OCI-LY1 (cell line): ENCODE data around the gene NELL1.

Experiments used
- H2AFZ ChIP-seq: fragments of 200-600 bp; sonication (generic), shearing (Covaris generic); 2 replicates; pipeline ENCODE4 v1.6.0; 2014; ENCODE audit warnings: antibody characterized with exemption, mild to moderate bottlenecking, low read length
- H3F3A ChIP-seq: fragments of 200-600 bp; sonication (generic), shearing (Covaris generic); 2 replicates; pipeline ENCODE4 v1.6.0; 2014; ENCODE audit warnings: mild to moderate bottlenecking, antibody characterized with exemption, low read length, moderate library complexity; ENCODE audit not compliant: insufficient read depth
- H3K27ac ChIP-seq: fragments of 200-600 bp; sonication (generic); 2 replicates; pipeline ENCODE4 v1.5.1; 2014; ENCODE audit warnings: low read length, mixed run types, mild to moderate bottlenecking, low read depth; ENCODE audit not compliant: poor library complexity, severe bottlenecking
- H3K27me3 ChIP-seq: fragments of 200-600 bp; sonication (generic); 2 replicates; pipeline ENCODE4 v1.6.0; 2014; ENCODE audit warnings: antibody characterized with exemption, mild to moderate bottlenecking, low read length, moderate library complexity; ENCODE audit not compliant: insufficient read depth
- H3K36me3 ChIP-seq: fragments of 200-600 bp; sonication (generic); 2 replicates; pipeline ENCODE4 v1.6.1; 2014; ENCODE audit warnings: mild to moderate bottlenecking, antibody characterized with exemption, low read length, moderate library complexity, mixed read lengths; ENCODE audit not compliant: insufficient read depth
- H3K4me1 ChIP-seq: fragments of 200-600 bp; sonication (generic); 2 replicates; pipeline ENCODE4 v1.5.1; 2014; ENCODE audit warnings: mild to moderate bottlenecking, low read length, moderate library complexity; ENCODE audit not compliant: insufficient read depth, severe bottlenecking
- H3K4me2 ChIP-seq: fragments of 200-600 bp; sonication (generic), shearing (Covaris generic); 2 replicates; pipeline ENCODE4 v1.6.1; 2014; ENCODE audit warnings: low read length
- H3K4me3 ChIP-seq: fragments of 200-600 bp; sonication (generic); 2 replicates; pipeline ENCODE4 v1.5.1; 2014; ENCODE audit warnings: low read length, low read depth, mild to moderate bottlenecking, mixed read lengths; ENCODE audit not compliant: poor library complexity, severe bottlenecking
- H3K79me2 ChIP-seq: fragments of 200-600 bp; shearing (Covaris generic); 2 replicates; pipeline ENCODE4 v1.6.1; 2016; ENCODE audit warnings: mixed run types, low read length, mixed read lengths; ENCODE audit not compliant: insufficient read depth
- H3K9ac ChIP-seq: fragments of 200-600 bp; sonication (generic), shearing (Covaris generic); 2 replicates; pipeline ENCODE4 v1.6.1; 2014; ENCODE audit warnings: mild to moderate bottlenecking, low read length, mixed read lengths
- H3K9me2 ChIP-seq: fragments of 200-600 bp; sonication (generic), shearing (Covaris generic); 2 replicates; pipeline ENCODE4 v1.6.1; 2014; ENCODE audit warnings: low read depth, mild to moderate bottlenecking, low read length, mixed read lengths
- H3K9me3 ChIP-seq: fragments of 200-600 bp; shearing (Covaris generic); 2 replicates; pipeline ENCODE4 v1.6.1; 2014; ENCODE audit warnings: low read length, mixed read lengths
- H4K20me1 ChIP-seq: fragments of 200-600 bp; sonication (generic), shearing (Covaris generic); 2 replicates; pipeline ENCODE4 v1.6.0; 2016; ENCODE audit warnings: mild to moderate bottlenecking, low read length; ENCODE audit not compliant: insufficient read depth
- EZH2 ChIP-seq: fragments of 200-600 bp; sonication (generic), shearing (Covaris generic); IDR thresholded peaks from 2 replicates; pipeline ENCODE4 v1.8.0; 2017; ENCODE audit warnings: borderline replicate concordance, mixed run types, mild to moderate bottlenecking, antibody characterized with exemption, low read length, moderate library complexity, mixed read lengths
- TF ChIP-seq, protein P1 (sequence below): fragments of 200-600 bp; sonication (generic), shearing (Covaris generic); IDR thresholded peaks from 2 replicates; pipeline ENCODE4 v1.5.1; 2017; ENCODE audit warnings: mild to moderate bottlenecking, antibody characterized with exemption, low read length, moderate library complexity, mixed read lengths

Gene NELL1

DNA sequence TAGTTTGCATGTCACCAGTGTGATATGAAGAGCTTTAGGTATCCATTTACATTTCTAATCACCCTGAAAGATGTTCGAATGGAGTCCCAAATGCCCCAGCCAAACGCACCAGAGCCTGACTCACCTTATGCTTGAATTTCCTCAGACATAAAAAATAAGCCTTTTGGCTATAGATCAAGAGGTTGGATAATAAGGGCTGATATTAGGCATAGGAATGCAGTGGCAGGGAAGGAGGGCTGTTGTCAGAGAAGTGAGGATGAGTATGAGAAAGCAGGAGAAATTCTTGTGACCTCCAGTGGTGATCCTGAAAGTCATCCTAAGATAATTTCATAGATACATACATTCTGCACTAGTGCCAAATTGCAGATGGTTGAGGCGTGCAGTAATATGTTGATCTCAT is 264.6 kb downstream of the NELL1 start:
- Histone ChIP-seq H3K9me3 (no peaks in the 10 kb centered on the region), H3K4me2 (no peak overlapping the region), H2AFZ (no peak overlapping the region)

DNA sequence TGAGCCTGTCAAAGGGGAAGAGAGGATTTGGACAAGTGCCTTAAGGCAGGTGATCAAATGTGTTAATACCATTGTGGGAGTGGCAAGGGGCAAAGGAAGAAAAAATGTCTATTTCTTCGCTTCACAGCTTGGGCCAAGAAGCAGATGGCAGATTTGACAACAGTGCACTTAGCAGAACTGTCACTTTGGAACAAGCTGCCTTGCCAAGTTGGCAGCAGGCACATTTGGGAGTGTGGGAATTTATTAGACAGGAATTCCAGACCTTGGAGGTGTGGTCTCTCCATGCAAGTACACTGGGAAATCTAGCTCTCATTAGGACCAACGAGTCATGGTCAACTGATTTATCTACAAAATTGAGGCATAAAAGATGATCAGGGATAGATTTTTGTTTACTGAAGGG is 265.1 kb downstream of the NELL1 start:
- TF ChIP-seq, protein P1, sequence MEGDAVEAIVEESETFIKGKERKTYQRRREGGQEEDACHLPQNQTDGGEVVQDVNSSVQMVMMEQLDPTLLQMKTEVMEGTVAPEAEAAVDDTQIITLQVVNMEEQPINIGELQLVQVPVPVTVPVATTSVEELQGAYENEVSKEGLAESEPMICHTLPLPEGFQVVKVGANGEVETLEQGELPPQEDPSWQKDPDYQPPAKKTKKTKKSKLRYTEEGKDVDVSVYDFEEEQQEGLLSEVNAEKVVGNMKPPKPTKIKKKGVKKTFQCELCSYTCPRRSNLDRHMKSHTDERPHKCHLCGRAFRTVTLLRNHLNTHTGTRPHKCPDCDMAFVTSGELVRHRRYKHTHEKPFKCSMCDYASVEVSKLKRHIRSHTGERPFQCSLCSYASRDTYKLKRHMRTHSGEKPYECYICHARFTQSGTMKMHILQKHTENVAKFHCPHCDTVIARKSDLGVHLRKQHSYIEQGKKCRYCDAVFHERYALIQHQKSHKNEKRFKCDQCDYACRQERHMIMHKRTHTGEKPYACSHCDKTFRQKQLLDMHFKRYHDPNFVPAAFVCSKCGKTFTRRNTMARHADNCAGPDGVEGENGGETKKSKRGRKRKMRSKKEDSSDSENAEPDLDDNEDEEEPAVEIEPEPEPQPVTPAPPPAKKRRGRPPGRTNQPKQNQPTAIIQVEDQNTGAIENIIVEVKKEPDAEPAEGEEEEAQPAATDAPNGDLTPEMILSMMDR: no peak
- TF ChIP-seq EZH2: no peak

More for the DNA sequence above, 264.6 kb downstream of the NELL1 start:
- Histone ChIP-seq H3F3A (no peaks in the 10 kb centered on the region), H4K20me1 (no peaks in the 10 kb centered on the region), H3K79me2 (no peaks in the 10 kb centered on the region), H3K27ac (no peak overlapping the region), H3K4me3 (no peak overlapping the region), H3K9me2 (no peaks in the 10 kb centered on the region), H3K9ac (no peak overlapping the region), H3K27me3 (no peaks in the 10 kb centered on the region), H3K4me1 (no peaks in the 10 kb centered on the region), H3K36me3 (no peaks in the 10 kb centered on the region)
- TF ChIP-seq, protein P1: no peak
- TF ChIP-seq EZH2: no peak

DNA sequence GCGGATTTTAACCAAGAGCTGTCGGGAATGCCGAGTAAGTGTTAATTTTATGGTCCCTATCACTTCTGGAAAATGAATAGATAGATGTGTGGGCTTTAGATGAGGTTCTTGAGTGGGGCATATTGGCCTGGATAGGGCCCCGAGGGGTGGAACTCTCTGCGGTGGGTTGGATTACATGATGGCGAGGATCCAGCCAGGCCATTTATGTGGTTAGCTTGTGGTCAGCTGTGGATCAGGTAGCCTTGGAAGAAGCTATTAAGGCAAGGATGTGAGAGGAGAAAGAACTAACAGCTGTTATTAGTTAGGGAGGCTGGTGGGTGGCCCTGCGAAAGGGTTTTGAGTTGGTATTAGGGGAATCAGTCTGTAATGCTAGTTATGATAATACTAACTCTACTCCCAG is 268.4 kb downstream of the NELL1 start:
- Histone ChIP-seq H3K79me2 (no peaks in the 10 kb centered on the region), H2AFZ (no peak overlapping the region), H3K27me3 (no peaks in the 10 kb centered on the region), H3K4me3 (no peak overlapping the region), H3K36me3 (no peaks in the 10 kb centered on the region), H3K4me1 (no peaks in the 10 kb centered on the region), H3F3A (no peaks in the 10 kb centered on the region), H4K20me1 (no peaks in the 10 kb centered on the region), H3K9ac (no peak overlapping the region), H3K9me2 (no peaks in the 10 kb centered on the region), H3K4me2 (no peak overlapping the region), H3K27ac (no peak overlapping the region), H3K9me3 (no peaks in the 10 kb centered on the region)
- TF ChIP-seq EZH2: no peak
- TF ChIP-seq, protein P1: no peak

More for the DNA sequence above, 265.1 kb downstream of the NELL1 start:
- Histone ChIP-seq H3K4me1 (no peaks in the 10 kb centered on the region), H3K36me3 (no peaks in the 10 kb centered on the region), H3K27ac (no peak overlapping the region), H3K4me3 (no peak overlapping the region), H3K9me3 (no peaks in the 10 kb centered on the region), H4K20me1 (no peaks in the 10 kb centered on the region), H2AFZ (no peak overlapping the region), H3K27me3 (no peaks in the 10 kb centered on the region), H3K79me2 (no peaks in the 10 kb centered on the region), H3F3A (no peaks in the 10 kb centered on the region), H3K9me2 (no peaks in the 10 kb centered on the region), H3K9ac (no peak overlapping the region), H3K4me2 (no peak overlapping the region)
